MCF 10A (cell line): ENCODE results near the gene FHOD1. TPM values are rescaled to one million over a fixed set of nuclear protein-coding genes. Genes with fewer than 3 reads are reported as not detected.

Experiments
- BruUV-seq: library from RNA; stranded (reverse); fragments of 400-500 nt; replicated peaks from 2 replicates; lab custom pipeline; 2021; lab: Mats Ljungman, UMichigan
- CTCF ChIA-PET: fragments of 300-600 bp; sonication (Branson Sonifier 250); formaldehyde crosslinking; extraction: SDS; loops from one replicate; lab custom pipeline; 2021; ENCODE audit warnings: antibody characterized with exemption, inconsistent platforms; lab: Yijun Ruan, JAX
- POLR2A ChIA-PET: fragments of 300-600, 350-650 bp; sonication (Branson Sonifier 250); formaldehyde crosslinking; extraction: SDS; loops from one replicate; lab custom pipeline; 2020; ENCODE audit warnings: antibody characterized with exemption, inconsistent platforms; lab: Yijun Ruan, JAX
- DNase-seq: peaks from one replicate; pipeline ENCODE4 v3.0.0-alpha.2; 2018; ENCODE audit not compliant: unreplicated experiment
- H3K27ac Mint-ChIP-seq: one replicate; pipeline ENCODE4 v1.8.0; 2022; ENCODE audit warnings: mild to moderate bottlenecking, low read depth, mixed read lengths; ENCODE audit not compliant: unreplicated experiment
- H3K27me3 Mint-ChIP-seq: one replicate; pipeline ENCODE4 v1.8.0; 2022; ENCODE audit warnings: mixed read lengths; ENCODE audit not compliant: insufficient read depth, unreplicated experiment
- H3K36me3 Mint-ChIP-seq: one replicate; pipeline ENCODE4 v1.8.0; 2022; ENCODE audit warnings: mild to moderate bottlenecking, moderate library complexity, mixed read lengths; ENCODE audit not compliant: insufficient read depth, unreplicated experiment
- H3K4me1 Mint-ChIP-seq: one replicate; pipeline ENCODE4 v1.8.0; 2022; ENCODE audit warnings: mixed read lengths; ENCODE audit not compliant: insufficient read depth, unreplicated experiment
- H3K4me3 Mint-ChIP-seq: one replicate; pipeline ENCODE4 v1.8.0; 2022; ENCODE audit warnings: mild to moderate bottlenecking, moderate library complexity, mixed read lengths; ENCODE audit not compliant: unreplicated experiment
- H3K9me3 Mint-ChIP-seq: one replicate; pipeline ENCODE4 v1.8.0; 2022; ENCODE audit warnings: mixed read lengths; ENCODE audit not compliant: unreplicated experiment
- CTCF ChIP-seq: fragments of 200-600 bp; IDR thresholded peaks from one replicate; pipeline ENCODE4 v1.8.0; 2022; ENCODE audit warnings: antibody characterized with exemption, mild to moderate bottlenecking; ENCODE audit not compliant: unreplicated experiment
- intact Hi-C: fragments of 100-400 bp; cut with micrococcal nuclease; formaldehyde crosslinking; loops from 2 replicates; pipeline ENCODE4 v1.14.1; 2022
- total RNA-seq: library from RNA; stranded (reverse); gene quantifications from 2 replicates; pipeline ENCODE4 v1.2.3, GENCODE V29; 2022

The FHOD1 gene
- total RNA-seq, 1 experiment from 2014 or later: 14.7 TPM

DNA sequence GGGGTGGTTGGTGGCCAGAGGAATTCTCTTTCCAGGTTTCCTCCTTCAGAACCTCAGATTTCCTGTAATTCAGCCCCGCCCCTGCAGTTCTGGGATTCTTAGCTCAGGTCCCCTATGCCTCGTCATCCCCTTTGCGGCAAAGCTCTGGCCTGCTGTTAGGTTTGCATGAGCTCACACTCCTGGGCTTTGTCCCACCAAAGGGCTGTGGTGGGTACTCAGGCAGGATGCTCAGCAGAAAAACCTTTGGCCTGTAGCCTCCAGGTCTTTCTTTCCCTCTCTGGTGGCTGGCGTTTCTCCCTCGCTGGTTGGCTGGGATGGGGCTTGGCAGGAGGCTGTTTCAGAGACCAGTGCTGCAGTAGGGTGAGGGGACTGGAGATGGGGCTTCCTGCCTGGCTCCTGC is 22.5 kb upstream of the FHOD1 start:
- CTCF ChIA-PET: interaction anchor here (0.5 to 1.8 kb wide), 4 partner anchors 9 to 72 kb away, joined by 3 to 7 read pairs (median 4); no protein-coding TSS in a partner anchor
- no peak for TF ChIP-seq CTCF
- Mint-ChIP-seq H3K4me1 (no peaks in the 10 kb centered on the region), H3K4me3 (no peak overlapping the region), H3K27me3 (no peaks in the 10 kb centered on the region), H3K36me3 (peaks cover 11% of the 10 kb centered on the region), H3K27ac (peak overlapping the region; percentile 46), H3K9me3 (no peaks in the 10 kb centered on the region)
- BruUV-seq: no TSS peak
- peak; percentile 24 for DNase-seq
- intact Hi-C loops: no loop called here
- POLR2A ChIA-PET: interaction anchor here (0.9 to 1.5 kb wide), 2 partner anchors 13 to 22 kb away, joined by 3 read pairs; partner anchors contain the start of gene FHOD1

DNA sequence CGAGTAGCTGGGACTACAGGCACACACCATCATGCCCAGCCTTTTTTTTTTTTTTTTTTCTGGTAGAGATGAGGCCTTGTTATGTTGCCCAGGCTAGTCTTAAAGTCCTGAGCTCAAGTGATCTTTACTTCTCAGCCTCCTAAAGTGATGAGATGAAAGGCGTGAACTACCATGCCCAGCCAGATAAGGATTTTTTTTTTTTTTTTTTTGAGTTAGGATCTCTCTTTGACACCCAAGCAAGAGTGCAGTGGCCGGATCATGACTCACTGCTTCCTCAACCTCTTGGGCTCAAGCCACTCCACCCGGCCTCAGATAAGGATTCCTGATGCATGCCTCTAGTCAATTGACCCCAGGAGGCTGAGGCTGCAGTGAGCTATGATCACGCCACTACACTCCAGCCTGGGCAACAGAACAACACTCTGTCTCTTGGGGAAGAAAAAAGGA is 20.9 kb upstream of the FHOD1 start:
- POLR2A ChIA-PET: interaction anchor here (1.7 kb wide), 1 partner anchor 9 kb away, joined by 6 read pairs; no protein-coding TSS in a partner anchor
- TF ChIP-seq CTCF: no peak
- no peaks in the 10 kb centered on the region for H3K4me1 Mint-ChIP-seq
- BruUV-seq: no TSS peak
- no peak overlapping the region for H3K4me3 Mint-ChIP-seq
- no peaks in the 10 kb centered on the region for H3K9me3 Mint-ChIP-seq
- peak; percentile 71 for DNase-seq
- H3K36me3 Mint-ChIP-seq: peaks cover 4% of the 10 kb centered on the region
- H3K27me3 Mint-ChIP-seq: peaks cover 7% of the 10 kb centered on the region
- CTCF ChIA-PET: interaction anchor here (0.6 to 1.8 kb wide), 10 partner anchors 8 to 411 kb away, joined by 3 to 7 read pairs (median 4); no protein-coding TSS in a partner anchor
- intact Hi-C loops: no loop called here
- no peak overlapping the region for H3K27ac Mint-ChIP-seq

DNA sequence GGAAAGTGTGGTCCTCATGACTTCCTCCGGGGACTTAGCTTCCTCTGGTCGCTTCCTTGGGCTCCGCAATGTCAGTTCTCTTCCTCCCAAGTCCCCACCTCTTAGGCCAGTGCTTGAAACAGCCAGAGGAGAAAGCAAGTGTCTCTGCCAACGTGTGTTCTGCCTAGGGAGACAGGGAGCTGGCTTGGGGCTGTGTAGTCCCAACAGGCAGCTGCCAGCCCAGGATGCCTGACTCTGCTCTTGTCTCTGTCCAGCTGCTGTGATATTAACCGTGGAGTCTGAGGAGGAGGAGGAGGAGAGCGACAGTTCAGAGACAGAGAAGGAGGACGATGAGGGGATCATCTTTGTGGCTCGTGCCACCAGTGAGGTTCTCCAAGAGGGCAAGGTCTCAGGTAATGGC is 18.6 kb upstream of the FHOD1 start:
- Mint-ChIP-seq H3K36me3 (no peaks in the 10 kb centered on the region), H3K27me3 (peaks cover 19% of the 10 kb centered on the region), H3K9me3 (no peaks in the 10 kb centered on the region), H3K4me1 (no peaks in the 10 kb centered on the region), H3K27ac (no peak overlapping the region), H3K4me3 (no peak overlapping the region)
- ChIA-PET POLR2A (interaction anchor here (0.6 to 1.2 kb wide), 3 partner anchors 11 to 42 kb away, joined by 3 to 4 read pairs (median 4); no protein-coding TSS in a partner anchor), CTCF (interaction anchor here (0.6 to 1.7 kb wide), 5 partner anchors 18 to 255 kb away, joined by 3 to 4 read pairs (median 3); no protein-coding TSS in a partner anchor)
- DNase-seq: no peak
- intact Hi-C loops: no loop called here
- no TSS peak for BruUV-seq
- no peak for TF ChIP-seq CTCF

GRCh38 chr16:67264866-67265265 is 17.6 kb upstream of the FHOD1 start:
- H3K36me3 Mint-ChIP-seq: no peaks in the 10 kb centered on the region
- no peak for DNase-seq
- no peaks in the 10 kb centered on the region for H3K9me3 Mint-ChIP-seq
- TF ChIP-seq CTCF: no peak
- no TSS peak for BruUV-seq
- peaks cover 19% of the 10 kb centered on the region for H3K27me3 Mint-ChIP-seq
- POLR2A ChIA-PET: interaction anchor here (1.2 kb wide), 1 partner anchor 12 kb away, joined by 4 read pairs; no protein-coding TSS in a partner anchor
- CTCF ChIA-PET: interaction anchor here (1.3 kb wide), 1 partner anchor 20 kb away, joined by 7 read pairs; no protein-coding TSS in a partner anchor
- intact Hi-C loops: no loop called here
- no peak overlapping the region for H3K4me3 Mint-ChIP-seq
- no peak overlapping the region for H3K27ac Mint-ChIP-seq
- no peaks in the 10 kb centered on the region for H3K4me1 Mint-ChIP-seq
